H9 (cell line): ENCODE results near the gene OR51E1. TPM values are rescaled to one million over a fixed set of nuclear protein-coding genes. Genes with fewer than 3 reads are reported as not detected.

ENCODE experiments used
- DNase-seq: peaks from one replicate; pipeline ENCODE4 v3.0.0-alpha.2; 2017
- H2AFZ ChIP-seq: one replicate; pipeline ENCODE4 v1.6.1; 2013; ENCODE audit warnings: mild to moderate bottlenecking, low read length, control low read depth, moderate library complexity
- H2AK5ac ChIP-seq: 2 replicates; pipeline ENCODE4 v1.6.1; 2013; ENCODE audit warnings: low read length, control low read depth, mixed read lengths; ENCODE audit not compliant: insufficient read length
- H2BK120ac ChIP-seq: one replicate; pipeline ENCODE4 v1.6.1; 2013; ENCODE audit warnings: low read depth, mild to moderate bottlenecking, low read length, control low read depth, inconsistent platforms; ENCODE audit not compliant: poor library complexity, severe bottlenecking
- H2BK12ac ChIP-seq: 2 replicates; pipeline ENCODE4 v1.6.1; 2013; ENCODE audit warnings: low read length, control low read depth, mixed read lengths, low read depth; ENCODE audit not compliant: insufficient read length
- H2BK15ac ChIP-seq: 2 replicates; pipeline ENCODE4 v1.6.1; 2013; ENCODE audit warnings: low read depth, low read length, control low read depth
- H2BK20ac ChIP-seq: one replicate; pipeline ENCODE4 v1.6.1; 2013; ENCODE audit warnings: low read depth, mild to moderate bottlenecking, low read length, control low read depth, inconsistent platforms; ENCODE audit not compliant: poor library complexity, severe bottlenecking
- H2BK5ac ChIP-seq: 2 replicates; pipeline ENCODE4 v1.6.1; 2013; ENCODE audit warnings: low read length, control low read depth, mixed read lengths; ENCODE audit not compliant: insufficient read length
- H3K14ac ChIP-seq: 2 replicates; pipeline ENCODE4 v1.6.1; 2013; ENCODE audit warnings: low read length, control low read depth; ENCODE audit not compliant: insufficient read depth
- H3K18ac ChIP-seq: 2 replicates; pipeline ENCODE4 v1.6.1; 2013; ENCODE audit warnings: low read depth, mild to moderate bottlenecking, mixed read lengths, low read length, control low read depth; ENCODE audit not compliant: insufficient read length
- H3K23ac ChIP-seq: 2 replicates; pipeline ENCODE4 v1.6.1; 2013; ENCODE audit warnings: low read length, control low read depth, mixed read lengths, low read depth; ENCODE audit not compliant: insufficient read length
- H3K23me2 ChIP-seq: 2 replicates; pipeline ENCODE4 v1.6.1; 2013; ENCODE audit warnings: low read depth, mild to moderate bottlenecking, mixed read lengths, low read length, control low read depth; ENCODE audit not compliant: insufficient read length, poor library complexity, severe bottlenecking
- H3K27ac ChIP-seq: 2 replicates; pipeline ENCODE4 v1.5.1; 2013; ENCODE audit warnings: low read length, control low read depth, mixed read lengths, low read depth; ENCODE audit not compliant: insufficient read length
- H3K27me3 ChIP-seq: 2 replicates; pipeline ENCODE4 v1.6.1; 2013; ENCODE audit warnings: low read length, control low read depth, inconsistent platforms; ENCODE audit not compliant: insufficient read depth
- H3K4ac ChIP-seq: 2 replicates; pipeline ENCODE4 v1.6.1; 2013; ENCODE audit warnings: low read depth, mild to moderate bottlenecking, control low read depth, inconsistent platforms, low read length, moderate library complexity
- H3K4me1 ChIP-seq: 2 replicates; pipeline ENCODE4 v1.6.1; 2013; ENCODE audit warnings: low read length, control low read depth, inconsistent platforms; ENCODE audit not compliant: insufficient read depth
- H3K4me2 ChIP-seq: 2 replicates; pipeline ENCODE4 v1.6.1; 2013; ENCODE audit warnings: low read length, control low read depth, mixed read lengths; ENCODE audit not compliant: insufficient read length, insufficient read depth
- H3K56ac ChIP-seq: 2 replicates; pipeline ENCODE4 v1.6.1; 2013; ENCODE audit warnings: low read depth, mild to moderate bottlenecking, mixed read lengths, low read length, control low read depth; ENCODE audit not compliant: insufficient read length
- H3K79me1 ChIP-seq: 2 replicates; pipeline ENCODE4 v1.6.1; 2013; ENCODE audit warnings: low read depth, mild to moderate bottlenecking, moderate library complexity, low read length, control low read depth, inconsistent platforms; ENCODE audit not compliant: insufficient read depth, poor library complexity, severe bottlenecking
- H3K79me2 ChIP-seq: 2 replicates; pipeline ENCODE4 v1.6.1; 2013; ENCODE audit warnings: low read length, control low read depth, inconsistent platforms; ENCODE audit not compliant: insufficient read depth
- H3K9ac ChIP-seq: 2 replicates; pipeline ENCODE4 v1.6.1; 2013; ENCODE audit warnings: low read length, control low read depth, mixed read lengths; ENCODE audit not compliant: insufficient read length; ENCODE audit errors: extremely low read depth
- H3K9me3 ChIP-seq: one replicate; pipeline ENCODE4 v1.6.1; 2013; ENCODE audit warnings: low read depth, low read length, inconsistent platforms; ENCODE audit not compliant: control insufficient read depth
- H3T11ph ChIP-seq: one replicate; pipeline ENCODE4 v1.6.1; 2013; ENCODE audit warnings: mild to moderate bottlenecking, low read length, control low read depth, inconsistent platforms
- H4K20me1 ChIP-seq: one replicate; pipeline ENCODE4 v1.6.1; 2013; ENCODE audit not compliant: control insufficient read depth, insufficient read length, insufficient read depth
- H4K5ac ChIP-seq: 2 replicates; pipeline ENCODE4 v1.6.1; 2013; ENCODE audit warnings: low read depth, mild to moderate bottlenecking, mixed read lengths, low read length, control low read depth; ENCODE audit not compliant: insufficient read length
- H4K8ac ChIP-seq: replicated peaks from 2 replicates; pipeline ENCODE4 v1.6.1; 2013; ENCODE audit warnings: low read length, control low read depth, mixed read lengths, low read depth; ENCODE audit not compliant: insufficient read length
- H4K91ac ChIP-seq: 2 replicates; pipeline ENCODE4 v1.6.1; 2013; ENCODE audit warnings: low read depth, mild to moderate bottlenecking, moderate library complexity, mixed read lengths, low read length, control low read depth; ENCODE audit not compliant: insufficient read length
- H3K27ac Mint-ChIP-seq, 3 experiments: 2 replicates in 2 of 3; 3 replicates in 1 of 3; pipeline ENCODE4 v1.8.0; 2020 to 2021; ENCODE audit warnings: mixed read lengths in 3 of 3, mild to moderate bottlenecking in 1 of 3, moderate library complexity in 1 of 3
- H3K27me3 Mint-ChIP-seq: 2 replicates; pipeline ENCODE4 v1.8.0; 2021; ENCODE audit warnings: low read depth, mild to moderate bottlenecking, moderate library complexity, mixed read lengths
- H3K36me3 Mint-ChIP-seq, 3 experiments: 2 replicates in 2 of 3; 3 replicates in 1 of 3; pipeline ENCODE4 v1.8.0; 2020 to 2021; ENCODE audit warnings: low read depth in 3 of 3, mixed read lengths in 3 of 3; ENCODE audit not compliant: insufficient read depth in 1 of 3
- H3K4me1 Mint-ChIP-seq, 2 experiments: 2 replicates each; pipeline ENCODE4 v1.8.0; 2020; ENCODE audit warnings: mixed read lengths in 2 of 2
- H3K4me3 Mint-ChIP-seq, 2 experiments: 2 replicates in 1 of 2; 3 replicates in 1 of 2; pipeline ENCODE4 v1.8.0; 2020 to 2021; ENCODE audit warnings: mild to moderate bottlenecking in 2 of 2, mixed read lengths in 2 of 2, moderate library complexity in 1 of 2
- H3K9me3 Mint-ChIP-seq, 2 experiments: 2 replicates in 1 of 2; 3 replicates in 1 of 2; pipeline ENCODE4 v1.8.0; 2020; ENCODE audit warnings: mild to moderate bottlenecking in 2 of 2, mixed read lengths in 2 of 2, moderate library complexity in 1 of 2
- CTCF ChIP-seq: fragments of 200-600 bp; sonication (generic); conservative IDR thresholded peaks from 3 replicates; pipeline ENCODE4 v1.8.0; 2021; ENCODE audit warnings: antibody characterized with exemption, mild to moderate bottlenecking
- WGBS: extraction: QIAGEN DNeasy Blood & Tissue Kit; methylation state at CpG from one replicate; pipeline ENCODE4 v1.1.7; 2013; ENCODE audit warnings: missing lambda C conversion rate, low lambda C conversion rate, mixed read lengths; ENCODE audit not compliant: insufficient read length; ENCODE audit errors: extremely low coverage; 5-methylcytosine and 5-hydroxymethylcytosine counted together
- total RNA-seq: library from RNA; stranded (reverse); gene quantifications from 2 replicates; pipeline ENCODE4 v1.2.1, GENCODE V29; 2021

The OR51E1 gene
- total RNA-seq, 1 experiment from 2014 or later, result not detected

GRCh38 chr11:4658629-4659445 is 15.1 kb downstream of the OR51E1 start:
- Histone ChIP-seq H4K8ac (no peak overlapping the region), H2BK12ac (no peak overlapping the region), H2AFZ (no peak overlapping the region), H3K79me2 (no peaks in the 10 kb centered on the region), H3K23ac (no peak overlapping the region), H3K79me1 (no peaks in the 10 kb centered on the region), H2BK120ac (no peak overlapping the region), H3K27ac (no peak overlapping the region), H4K5ac (no peak overlapping the region), H2BK15ac (no peak overlapping the region), H3K4ac (no peak overlapping the region), H4K20me1 (no peaks in the 10 kb centered on the region), H3T11ph (no peak overlapping the region), H2BK5ac (no peak overlapping the region), H3K14ac (no peak overlapping the region), H3K56ac (no peak overlapping the region), H3K18ac (no peak overlapping the region), H3K27me3 (no peaks in the 10 kb centered on the region), H3K9me3 (no peaks in the 10 kb centered on the region), H2AK5ac (no peak overlapping the region), H3K9ac (no peak overlapping the region), H3K23me2 (no peaks in the 10 kb centered on the region), H2BK20ac (no peak overlapping the region), H3K4me1 (no peaks in the 10 kb centered on the region), H4K91ac (no peak overlapping the region), H3K4me2 (no peak overlapping the region)
- Mint-ChIP-seq H3K27ac (no peak overlapping the region), H3K4me1 (peaks cover 0 to 3% of the 10 kb centered on the region in 2 experiments; a peak in 1 of 4 replicates), H3K4me3 (no peak overlapping the region), H3K9me3 (no peaks in the 10 kb centered on the region), H3K27me3 (no peaks in the 10 kb centered on the region), H3K36me3 (no peaks in the 10 kb centered on the region)
- TF ChIP-seq CTCF, result no peak
- no peak for DNase-seq
- WGBS, result no CpG with 5 or more reads among the region's 5 CpGs
